Measurements from ENCODE around the gene SF3B1.
"Not testable (repeated sequence)": the region's sequence is repeated elsewhere in the genome, so short reads cannot be mapped to it uniquely, and the experiment has no call there.

SF3B1 gene

GRCh38 chr2:197454923-197455322, 20.1 kb upstream of the SF3B1 start:
- Histone ChIP-seq H3K4me3 (ENCODE audit: low read depth, low read length) (peak overlapping the region; percentile 74), H3K27ac (ENCODE audit: low read depth, low read length) (no peak overlapping the region), H3K9me3 (ENCODE audit: control insufficient read depth, insufficient read depth, low read depth, low read length) (no peaks in the 10 kb centered on the region), H3K9ac (ENCODE audit: low read length) (peak overlapping the region; percentile 91), H3K4me1 (ENCODE audit: control insufficient read depth, insufficient read depth, low read length) (peaks cover 12% of the 10 kb centered on the region), H3K36me3 (ENCODE audit: control insufficient read depth, insufficient read depth, low read length) (peaks cover 7% of the 10 kb centered on the region; the same call in 1 of the 2 replicates), H3K27me3 (ENCODE audit: control insufficient read depth, insufficient read depth, low read length) (no peaks in the 10 kb centered on the region)

GRCh38 chr2:197453914-197454398, 19.1 kb upstream of the SF3B1 start:
- Histone ChIP-seq H3K27ac (ENCODE audit: low read depth, low read length) (peak overlapping the region; percentile 79; the same call in 1 of the 2 replicates), H3K9ac (ENCODE audit: low read length) (peak overlapping the region; percentile 91), H3K4me1 (ENCODE audit: control insufficient read depth, insufficient read depth, low read length) (peaks cover 12% of the 10 kb centered on the region), H3K9me3 (ENCODE audit: control insufficient read depth, insufficient read depth, low read depth, low read length) (no peaks in the 10 kb centered on the region), H3K36me3 (ENCODE audit: control insufficient read depth, insufficient read depth, low read length) (no peaks in the 10 kb centered on the region), H3K27me3 (ENCODE audit: control insufficient read depth, insufficient read depth, low read length) (no peaks in the 10 kb centered on the region), H3K4me3 (ENCODE audit: low read depth, low read length) (peak overlapping the region; percentile 74)

- Histone ChIP-seq H3K4me1 (ENCODE audit: control insufficient read depth, insufficient read depth, low read length) (peaks cover 12% of the 10 kb centered on the region), H3K27me3 (ENCODE audit: control insufficient read depth, insufficient read depth, low read length) (no peaks in the 10 kb centered on the region), H3K9me3 (ENCODE audit: control insufficient read depth, insufficient read depth, low read depth, low read length) (no peaks in the 10 kb centered on the region), H3K4me3 (ENCODE audit: low read depth, low read length) (peak within 1 kb of the TSS; percentile 74), H3K27ac (ENCODE audit: low read depth, low read length) (peak within 1 kb of the TSS; percentile 79), H3K36me3 (ENCODE audit: control insufficient read depth, insufficient read depth, low read length) (no peaks in the 10 kb centered on the region), H3K9ac (ENCODE audit: low read length) (peak within 1 kb of the TSS; percentile 91)
Observed at GRCh38 chr2:197453123-197453913, 18.5 kb upstream of the SF3B1 start, which contains the start of gene COQ10B. Gene COQ10B (plus strand): TSS chr2:197453552. CDS start chr2:197453561, 9 bp downstream.

DNA sequence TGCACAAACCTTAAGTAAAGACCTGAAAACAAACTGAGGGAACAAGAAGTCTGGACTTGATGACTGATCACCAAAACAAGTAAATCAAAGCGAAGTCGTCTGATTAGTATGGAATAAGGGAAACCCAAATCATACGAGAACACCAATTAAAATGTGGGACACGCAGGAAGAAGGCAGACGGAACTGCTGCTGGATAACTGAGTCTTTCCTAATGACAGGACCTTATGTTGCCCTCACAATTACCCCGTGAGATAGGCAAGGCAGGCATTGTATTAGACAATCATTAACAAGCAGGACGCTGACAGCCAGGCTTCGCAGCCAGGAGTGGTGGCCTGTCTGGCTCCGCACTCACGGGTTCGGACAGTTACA, 17.9 kb upstream of the SF3B1 start:
- Histone ChIP-seq H3K9me3 (ENCODE audit: control insufficient read depth, insufficient read depth, low read depth, low read length) (no peaks in the 10 kb centered on the region), H3K9ac (ENCODE audit: low read length) (peak overlapping the region; percentile 41), H3K36me3 (ENCODE audit: control insufficient read depth, insufficient read depth, low read length) (no peaks in the 10 kb centered on the region), H3K4me1 (ENCODE audit: control insufficient read depth, insufficient read depth, low read length) (peaks cover 12% of the 10 kb centered on the region), H3K4me3 (ENCODE audit: low read depth, low read length) (peak overlapping the region; percentile 74), H3K27me3 (ENCODE audit: control insufficient read depth, insufficient read depth, low read length) (no peaks in the 10 kb centered on the region), H3K27ac (ENCODE audit: low read depth, low read length) (no peak overlapping the region)

DNA sequence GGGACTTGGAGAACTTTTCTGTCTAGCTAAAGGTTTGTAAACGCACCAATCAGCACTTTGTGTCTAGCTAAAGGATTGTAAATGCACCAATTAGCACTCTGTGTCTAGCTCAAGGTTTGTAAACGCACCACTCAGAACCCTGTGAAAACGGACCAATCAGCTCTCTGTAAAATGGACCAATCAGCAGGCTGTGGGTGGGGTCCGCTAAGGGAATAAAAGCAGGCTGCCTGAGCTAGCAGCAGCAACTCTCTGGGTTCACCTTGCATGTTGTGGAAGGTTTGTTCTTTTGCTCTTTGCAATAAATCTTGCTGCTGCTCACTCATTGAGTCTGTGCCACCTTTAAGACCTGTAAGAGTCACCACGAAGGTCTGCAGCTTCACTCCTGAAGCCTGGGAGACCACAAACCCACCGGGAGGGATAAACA, 16.1 kb upstream of the SF3B1 start:
- not testable (repeated sequence) for H3K27ac ChIP-seq (ENCODE audit: low read depth, low read length); H3K36me3 ChIP-seq (ENCODE audit: control insufficient read depth, insufficient read depth, low read length)

DNA sequence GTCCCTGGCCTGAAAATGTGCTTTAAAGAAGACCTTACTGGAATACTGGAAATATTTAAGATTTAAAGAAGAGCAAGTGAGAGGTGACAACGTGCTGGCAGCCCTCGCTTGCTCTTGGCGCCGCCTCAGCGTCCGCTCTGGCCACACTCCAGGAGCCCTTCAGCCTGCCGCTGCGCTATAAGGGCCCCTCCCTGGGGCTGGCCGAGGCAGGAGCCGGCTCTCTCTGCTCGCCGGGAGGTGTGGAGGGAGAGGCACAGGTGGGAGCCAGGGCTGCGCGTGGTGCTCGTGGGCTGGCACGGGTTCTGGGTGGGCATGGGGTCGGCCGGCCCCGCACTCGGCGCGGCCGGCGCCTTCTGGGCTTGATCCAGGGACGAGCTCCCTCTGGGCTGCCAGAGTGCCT, 15.6 kb upstream of the SF3B1 start:
- no peaks in the 10 kb centered on the region for H3K9me3 ChIP-seq (ENCODE audit: control insufficient read depth, insufficient read depth, low read depth, low read length)
- no peak overlapping the region for H3K27ac ChIP-seq (ENCODE audit: low read depth, low read length)
- no peak overlapping the region for H3K4me3 ChIP-seq (ENCODE audit: low read depth, low read length)
- no peak overlapping the region for H3K9ac ChIP-seq (ENCODE audit: low read length)
- H3K36me3 ChIP-seq (ENCODE audit: control insufficient read depth, insufficient read depth, low read length) = no peaks in the 10 kb centered on the region
- peaks cover 12% of the 10 kb centered on the region for H3K4me1 ChIP-seq (ENCODE audit: control insufficient read depth, insufficient read depth, low read length)
- no peaks in the 10 kb centered on the region for H3K27me3 ChIP-seq (ENCODE audit: control insufficient read depth, insufficient read depth, low read length)

More for the DNA sequence above, 16.1 kb upstream of the SF3B1 start:
- not testable (repeated sequence) for H3K27me3 ChIP-seq (ENCODE audit: control insufficient read depth, insufficient read depth, low read length); H3K9me3 ChIP-seq (ENCODE audit: control insufficient read depth, insufficient read depth, low read depth, low read length); H3K9ac ChIP-seq (ENCODE audit: low read length); H3K4me3 ChIP-seq (ENCODE audit: low read depth, low read length)
- peaks cover 12% of the 10 kb centered on the region for H3K4me1 ChIP-seq (ENCODE audit: control insufficient read depth, insufficient read depth, low read length)

GRCh38 chr2:197446844-197447243, 12.0 kb upstream of the SF3B1 start:
- no peaks in the 10 kb centered on the region for H3K9me3 ChIP-seq (ENCODE audit: control insufficient read depth, insufficient read depth, low read depth, low read length)
- no peak overlapping the region for H3K9ac ChIP-seq (ENCODE audit: low read length)
- H3K27ac ChIP-seq (ENCODE audit: low read depth, low read length) = no peak overlapping the region
- no peaks in the 10 kb centered on the region for H3K4me1 ChIP-seq (ENCODE audit: control insufficient read depth, insufficient read depth, low read length)
- no peak overlapping the region for H3K4me3 ChIP-seq (ENCODE audit: low read depth, low read length)
- no peaks in the 10 kb centered on the region for H3K27me3 ChIP-seq (ENCODE audit: control insufficient read depth, insufficient read depth, low read length)
- no peaks in the 10 kb centered on the region for H3K36me3 ChIP-seq (ENCODE audit: control insufficient read depth, insufficient read depth, low read length)

DNA sequence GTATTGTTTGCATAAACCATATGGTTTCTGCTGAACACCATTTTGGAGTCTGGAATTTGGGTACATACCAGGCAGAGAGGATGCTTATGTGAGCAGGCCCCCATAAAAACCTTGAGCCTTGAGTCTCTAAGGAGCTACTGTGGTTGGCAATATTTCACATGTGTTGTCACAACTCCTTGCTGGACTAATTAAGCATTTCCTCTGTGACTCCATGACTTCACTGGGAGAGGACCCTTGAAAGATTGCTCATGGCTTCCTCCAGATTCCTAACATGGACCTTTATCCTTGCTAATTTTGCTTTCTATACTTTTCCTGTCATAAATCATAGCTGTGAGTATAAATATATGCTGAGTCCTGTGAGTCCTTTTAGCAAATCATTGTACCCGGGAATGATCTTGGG, 10.9 kb upstream of the SF3B1 start:
- Histone ChIP-seq H3K36me3 (ENCODE audit: control insufficient read depth, insufficient read depth, low read length) (no peaks in the 10 kb centered on the region), H3K27me3 (ENCODE audit: control insufficient read depth, insufficient read depth, low read length) (no peaks in the 10 kb centered on the region), H3K9me3 (ENCODE audit: control insufficient read depth, insufficient read depth, low read depth, low read length) (no peaks in the 10 kb centered on the region), H3K9ac (ENCODE audit: low read length) (no peak overlapping the region), H3K4me3 (ENCODE audit: low read depth, low read length) (no peak overlapping the region), H3K27ac (ENCODE audit: low read depth, low read length) (no peak overlapping the region), H3K4me1 (ENCODE audit: control insufficient read depth, insufficient read depth, low read length) (no peaks in the 10 kb centered on the region)

- no peaks in the 10 kb centered on the region for H3K9me3 ChIP-seq (ENCODE audit: control insufficient read depth, insufficient read depth, low read depth, low read length)
- no peak overlapping the region for H3K9ac ChIP-seq (ENCODE audit: low read length)
- H3K4me3 ChIP-seq (ENCODE audit: low read depth, low read length) = no peak overlapping the region
- H3K27ac ChIP-seq (ENCODE audit: low read depth, low read length) = no peak overlapping the region
- no peaks in the 10 kb centered on the region for H3K27me3 ChIP-seq (ENCODE audit: control insufficient read depth, insufficient read depth, low read length)
- H3K4me1 ChIP-seq (ENCODE audit: control insufficient read depth, insufficient read depth, low read length) = no peaks in the 10 kb centered on the region
- no peaks in the 10 kb centered on the region for H3K36me3 ChIP-seq (ENCODE audit: control insufficient read depth, insufficient read depth, low read length)
Observed at GRCh38 chr2:197442857-197443256, 8.0 kb upstream of the SF3B1 start.

GRCh38 chr2:197437380-197437779, 2.6 kb upstream of the SF3B1 start:
- H3K4me1 ChIP-seq (ENCODE audit: control insufficient read depth, insufficient read depth, low read length) = peaks cover 12% of the 10 kb centered on the region; the same call in 1 of the 2 replicates
- H3K27me3 ChIP-seq (ENCODE audit: control insufficient read depth, insufficient read depth, low read length) = no peaks in the 10 kb centered on the region
- peaks cover 6% of the 10 kb centered on the region; the same call in 1 of the 2 replicates for H3K36me3 ChIP-seq (ENCODE audit: control insufficient read depth, insufficient read depth, low read length)
- no peak overlapping the region for H3K4me3 ChIP-seq (ENCODE audit: low read depth, low read length)
- no peaks in the 10 kb centered on the region for H3K9me3 ChIP-seq (ENCODE audit: control insufficient read depth, insufficient read depth, low read depth, low read length)
- no peak overlapping the region for H3K27ac ChIP-seq (ENCODE audit: low read depth, low read length)
- H3K9ac ChIP-seq (ENCODE audit: low read length) = no peak overlapping the region

GRCh38 chr2:197435598-197436420, 981 bp upstream of the SF3B1 start:
- H3K27ac ChIP-seq (ENCODE audit: low read depth, low read length) = peak overlapping the region; percentile 99; the same call in 1 of the 2 replicates
- H3K4me3 ChIP-seq (ENCODE audit: low read depth, low read length) = peak overlapping the region; percentile 99
- H3K36me3 ChIP-seq (ENCODE audit: control insufficient read depth, insufficient read depth, low read length) = peaks cover 6% of the 10 kb centered on the region; the same call in 1 of the 2 replicates
- peak overlapping the region; percentile 100 for H3K9ac ChIP-seq (ENCODE audit: low read length)
- no peaks in the 10 kb centered on the region for H3K9me3 ChIP-seq (ENCODE audit: control insufficient read depth, insufficient read depth, low read depth, low read length)
- peaks cover 20% of the 10 kb centered on the region; the same call in 1 of the 2 replicates for H3K4me1 ChIP-seq (ENCODE audit: control insufficient read depth, insufficient read depth, low read length)
- no peaks in the 10 kb centered on the region for H3K27me3 ChIP-seq (ENCODE audit: control insufficient read depth, insufficient read depth, low read length)
